HG03139 (cell line): ENCODE results near the gene C2CD2.

Experiments used
- ATAC-seq: cut with Tn5 transposase; IDR thresholded peaks from one replicate; pipeline ENCODE4 v1.9.1; 2021; ENCODE audit not compliant: unreplicated experiment

Gene C2CD2

DNA sequence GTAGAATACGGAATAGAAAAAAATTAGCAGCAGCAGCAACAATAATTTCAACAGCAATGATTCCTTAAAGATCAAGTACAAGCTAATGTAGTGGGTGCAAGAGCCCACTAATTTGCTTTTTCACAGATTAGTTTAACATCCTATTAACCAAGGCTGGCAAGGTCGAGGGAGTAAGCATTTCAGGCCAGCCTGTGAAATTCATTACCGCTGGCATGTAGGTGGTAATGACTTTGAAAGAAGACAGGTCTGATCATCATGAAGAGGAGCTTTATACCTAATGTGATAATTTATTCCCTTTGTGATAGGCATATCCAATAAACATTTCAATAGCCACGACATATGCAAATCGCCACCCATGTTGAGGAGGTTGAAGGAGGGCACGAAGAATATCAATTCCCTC lies 63.5 kb downstream of the C2CD2 start:
- ATAC-seq: no peak

DNA sequence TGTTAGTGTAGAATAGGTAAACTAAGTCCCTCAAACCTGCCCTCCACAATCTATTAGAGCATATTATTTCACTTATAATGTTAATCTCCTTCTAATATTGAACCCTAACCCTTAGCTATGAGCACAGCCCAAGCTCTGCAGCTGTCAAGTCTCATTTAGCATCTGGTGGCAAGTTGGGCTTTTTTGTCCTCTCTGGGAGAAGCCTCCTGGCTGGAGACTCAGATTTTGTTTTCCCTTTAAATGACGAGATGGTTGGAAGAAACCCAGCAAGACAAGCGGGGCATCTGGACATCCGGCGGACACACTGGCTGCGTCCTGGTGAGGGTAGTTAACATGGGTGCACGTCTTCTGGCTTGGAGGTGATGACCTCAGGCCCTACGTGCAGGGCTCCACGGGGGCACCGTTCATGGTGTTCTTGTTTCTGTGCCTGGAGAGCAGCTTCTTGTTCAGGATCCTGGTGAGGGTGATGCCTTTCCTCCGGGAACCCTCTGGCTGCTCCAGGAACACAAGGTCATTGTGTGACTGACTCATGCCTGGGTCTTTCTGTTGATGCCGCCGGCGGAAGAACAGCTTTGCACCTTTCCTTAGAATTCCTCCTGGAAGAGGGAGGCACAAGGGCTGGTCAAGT lies 65.0 kb downstream of the C2CD2 start:
- ATAC-seq: no peak

DNA sequence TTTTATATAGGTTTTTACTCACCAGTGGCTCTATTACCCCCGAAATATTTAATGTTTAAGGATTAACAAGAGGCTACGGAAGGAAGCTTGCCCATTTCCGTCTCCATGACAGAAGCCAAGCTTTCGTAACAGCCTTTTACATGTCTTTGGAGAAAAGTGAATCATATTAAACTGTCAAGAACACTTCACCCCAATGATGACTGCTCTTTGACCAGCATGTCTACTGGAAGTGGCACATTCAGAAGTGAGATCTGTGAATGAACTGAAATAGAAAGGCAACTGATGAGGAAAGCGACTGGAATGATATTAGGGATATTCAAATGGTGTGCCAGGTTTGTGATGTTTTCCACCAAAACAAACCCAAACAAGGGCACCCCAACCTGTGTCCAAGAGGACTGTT lies 66.2 kb downstream of the C2CD2 start:
- ATAC-seq: no peak

DNA sequence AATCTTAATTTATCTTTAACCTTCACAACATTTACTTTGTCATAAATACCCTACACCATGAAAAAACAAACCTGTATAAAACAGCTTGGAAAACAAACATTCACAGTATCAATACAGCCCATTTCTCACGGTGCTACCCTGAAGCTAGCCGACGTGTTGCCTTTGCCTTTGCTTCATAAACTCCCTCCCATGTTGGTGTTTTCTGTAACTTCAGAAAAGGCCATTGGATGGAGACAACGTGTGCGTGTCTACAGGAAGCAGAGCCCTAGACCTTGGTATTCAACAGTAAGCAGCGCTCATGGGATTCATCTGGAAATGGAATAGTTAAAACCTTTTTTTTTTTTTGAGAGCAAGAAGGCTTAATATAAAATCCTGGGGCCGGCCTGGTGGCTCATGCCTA lies 67.5 kb downstream of the C2CD2 start:
- ATAC-seq: no peak

DNA sequence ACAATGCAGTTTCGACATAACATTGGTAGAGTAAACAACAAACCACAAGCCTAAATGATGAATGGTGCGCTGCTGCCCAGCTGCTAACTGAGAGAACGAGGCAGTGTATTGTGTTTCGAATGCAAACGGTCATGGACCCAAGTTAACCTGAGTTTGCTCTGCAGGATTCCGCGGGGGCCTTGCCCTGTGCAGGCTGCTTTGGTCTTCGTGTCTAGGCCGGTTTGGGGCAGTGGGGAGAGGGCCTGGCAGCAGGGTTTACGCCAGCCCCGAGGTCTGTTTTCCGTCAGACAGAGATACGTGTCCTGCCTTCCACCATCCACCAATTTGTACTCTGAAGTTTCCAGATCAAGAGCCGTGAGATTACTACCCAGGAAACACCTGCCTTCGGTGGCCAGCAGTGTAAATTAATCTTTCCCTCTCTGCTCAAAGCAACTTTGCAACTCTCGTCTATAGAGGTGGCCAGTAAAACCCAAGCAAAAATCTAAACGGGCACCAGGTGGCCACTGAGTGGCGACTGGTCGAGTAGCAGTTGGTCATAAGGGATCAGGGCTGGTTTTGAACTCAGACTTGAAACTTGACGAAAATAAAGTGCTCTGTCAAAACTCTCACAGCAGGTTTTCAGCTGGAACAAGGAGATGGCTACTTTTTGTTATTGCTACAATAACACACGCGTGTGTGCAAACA lies 68.3 kb downstream of the C2CD2 start:
- no peak for ATAC-seq

DNA sequence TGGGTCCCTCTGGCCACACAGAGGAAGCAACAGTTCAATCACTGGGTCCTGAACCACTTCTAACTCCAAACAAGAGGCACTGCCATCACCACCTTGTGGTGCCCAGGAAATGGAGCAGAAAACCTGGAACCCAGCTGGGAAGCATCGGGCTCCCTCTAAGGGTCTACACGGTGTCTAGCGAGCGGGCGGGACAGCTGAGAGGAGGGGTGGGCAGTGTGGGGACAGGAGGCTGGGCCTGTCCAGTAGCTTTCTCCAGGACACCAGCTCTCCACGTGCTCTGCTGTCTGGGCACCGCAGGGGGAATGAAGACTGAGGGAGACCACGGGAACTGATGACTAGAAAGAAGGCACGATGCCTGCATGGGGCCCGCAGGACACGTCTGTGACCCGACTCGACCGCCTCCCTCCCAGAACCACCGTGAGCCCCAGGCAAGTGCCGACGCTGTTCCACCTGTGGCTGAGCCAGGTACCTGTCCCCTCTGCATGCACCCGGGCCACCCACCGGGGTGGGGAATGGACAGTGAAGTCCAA lies 69.3 kb downstream of the C2CD2 start:
- no peak for ATAC-seq

DNA sequence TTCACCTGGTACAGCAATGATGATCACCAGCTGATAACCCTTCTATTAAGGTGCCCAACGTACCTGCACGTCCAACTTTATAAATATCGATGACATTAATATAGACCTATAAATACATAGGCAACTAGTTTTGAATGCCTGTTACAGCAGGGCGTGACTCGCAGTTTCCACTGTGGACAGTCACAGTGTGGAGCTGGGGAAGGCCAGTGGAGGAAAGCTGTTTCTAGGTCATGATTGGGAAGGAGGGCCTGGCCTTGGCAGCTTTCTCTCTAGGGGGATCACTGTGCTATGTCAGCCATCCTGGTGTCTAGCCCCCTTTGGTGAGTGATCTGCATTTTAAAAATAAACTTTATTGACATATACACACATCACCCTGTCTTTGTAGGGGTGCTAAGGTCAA lies 70.2 kb downstream of the C2CD2 start:
- ATAC-seq: no peak

DNA sequence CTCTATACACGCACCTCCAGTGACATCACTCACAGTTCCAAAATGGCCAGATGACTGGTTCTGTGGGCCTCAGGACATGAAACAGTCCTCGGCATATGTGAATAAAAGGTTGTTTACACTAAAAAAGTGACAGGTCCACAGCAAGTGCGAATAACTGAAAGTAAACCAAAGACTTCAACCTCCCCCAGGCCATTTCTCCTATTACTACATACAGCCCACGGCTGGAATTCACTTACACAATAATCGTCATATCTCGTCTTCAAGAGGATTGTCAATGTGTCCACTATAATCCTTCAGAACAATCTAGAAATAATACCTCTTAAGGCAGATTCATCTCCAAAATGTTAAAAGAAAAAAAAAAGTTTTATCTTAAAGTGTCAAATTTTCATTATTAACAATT lies 72.8 kb downstream of the C2CD2 start:
- no peak for ATAC-seq

DNA sequence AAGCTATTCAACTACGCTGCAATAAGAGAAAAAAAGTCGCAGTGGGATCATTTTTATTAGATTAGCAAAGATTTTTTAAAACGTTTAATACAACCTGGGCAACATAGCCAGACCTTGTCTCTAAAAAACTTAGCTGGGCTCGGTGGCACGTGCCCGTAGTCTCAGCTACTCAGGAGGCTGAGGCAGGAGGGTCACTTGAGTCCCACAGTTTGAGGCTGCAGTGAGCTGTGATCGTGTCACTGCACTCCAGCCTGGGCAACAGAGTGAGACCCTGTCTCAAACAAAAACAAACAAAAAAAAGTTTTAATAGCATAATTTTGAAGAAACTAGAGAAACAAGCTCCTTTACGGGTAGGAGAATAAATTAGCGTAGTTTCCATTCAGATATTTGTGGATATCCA lies 73.7 kb downstream of the C2CD2 start:
- no peak for ATAC-seq

DNA sequence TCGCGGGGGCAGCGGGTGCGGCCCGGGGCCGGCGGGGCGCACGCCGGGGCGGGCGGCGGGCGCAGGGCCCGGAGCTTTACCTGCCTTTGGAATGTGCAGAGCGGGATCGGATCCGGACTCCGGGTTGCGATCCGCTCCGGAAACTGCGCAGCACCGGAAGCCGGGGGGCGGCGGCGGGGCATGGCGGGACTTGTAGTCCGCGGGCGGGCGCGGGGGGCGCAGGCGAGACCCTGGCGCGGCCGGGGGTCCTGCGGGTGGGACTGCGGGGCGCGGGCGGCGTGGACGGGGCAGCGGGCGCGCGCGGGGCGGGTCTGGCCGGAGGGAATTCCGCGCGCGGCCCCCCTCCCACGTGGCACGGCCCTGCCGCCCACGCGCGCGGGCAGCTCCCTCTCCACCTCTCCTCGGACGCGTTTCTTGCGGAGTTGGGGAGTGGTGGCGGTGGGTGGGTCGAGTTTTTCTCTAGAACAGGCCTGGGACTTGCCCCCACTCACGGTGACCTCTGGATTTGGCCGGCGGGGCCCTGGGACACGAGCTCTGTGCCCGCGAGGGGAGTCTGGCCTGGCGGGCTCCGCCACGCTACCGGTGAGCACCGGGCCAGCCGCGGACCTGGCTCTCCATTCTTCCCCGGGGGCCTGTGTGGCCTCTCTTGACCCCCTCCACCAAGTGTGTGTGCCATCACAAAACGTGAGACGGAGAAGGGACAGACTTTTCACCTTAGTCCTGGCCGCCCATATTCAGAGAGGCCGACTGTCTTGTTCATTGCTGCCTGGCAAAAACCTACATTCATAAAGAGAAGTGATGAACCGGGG lies 74.4 kb downstream of the C2CD2 start, which contains the start of gene PRDM15:
TSS of gene PRDM15 (minus strand) at position 155 of the 809 bp plus-strand sequence. CDS start 18,981 bp downstream, outside the sequence.
- ATAC-seq: peak; percentile 62

DNA sequence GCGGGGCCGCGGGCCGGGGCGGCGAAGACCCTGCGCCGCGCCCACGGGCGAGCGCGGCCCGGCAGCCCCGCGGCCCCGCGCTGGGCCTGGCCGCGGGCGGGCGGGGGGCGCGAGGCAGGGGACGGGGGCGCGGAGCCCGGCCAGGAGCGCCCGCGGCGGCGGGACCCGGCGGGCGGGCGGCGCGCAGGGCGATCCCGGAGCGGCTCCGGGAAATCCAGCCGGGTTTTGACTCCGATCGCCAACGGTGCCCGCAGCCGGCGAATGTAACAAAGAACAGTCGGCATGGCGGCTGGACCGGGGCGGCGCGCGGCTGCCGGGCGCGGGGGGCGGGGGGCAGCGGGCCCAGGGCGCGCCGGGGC lies 75.0 kb downstream of the C2CD2 start:
- ATAC-seq: peak; percentile 51

DNA sequence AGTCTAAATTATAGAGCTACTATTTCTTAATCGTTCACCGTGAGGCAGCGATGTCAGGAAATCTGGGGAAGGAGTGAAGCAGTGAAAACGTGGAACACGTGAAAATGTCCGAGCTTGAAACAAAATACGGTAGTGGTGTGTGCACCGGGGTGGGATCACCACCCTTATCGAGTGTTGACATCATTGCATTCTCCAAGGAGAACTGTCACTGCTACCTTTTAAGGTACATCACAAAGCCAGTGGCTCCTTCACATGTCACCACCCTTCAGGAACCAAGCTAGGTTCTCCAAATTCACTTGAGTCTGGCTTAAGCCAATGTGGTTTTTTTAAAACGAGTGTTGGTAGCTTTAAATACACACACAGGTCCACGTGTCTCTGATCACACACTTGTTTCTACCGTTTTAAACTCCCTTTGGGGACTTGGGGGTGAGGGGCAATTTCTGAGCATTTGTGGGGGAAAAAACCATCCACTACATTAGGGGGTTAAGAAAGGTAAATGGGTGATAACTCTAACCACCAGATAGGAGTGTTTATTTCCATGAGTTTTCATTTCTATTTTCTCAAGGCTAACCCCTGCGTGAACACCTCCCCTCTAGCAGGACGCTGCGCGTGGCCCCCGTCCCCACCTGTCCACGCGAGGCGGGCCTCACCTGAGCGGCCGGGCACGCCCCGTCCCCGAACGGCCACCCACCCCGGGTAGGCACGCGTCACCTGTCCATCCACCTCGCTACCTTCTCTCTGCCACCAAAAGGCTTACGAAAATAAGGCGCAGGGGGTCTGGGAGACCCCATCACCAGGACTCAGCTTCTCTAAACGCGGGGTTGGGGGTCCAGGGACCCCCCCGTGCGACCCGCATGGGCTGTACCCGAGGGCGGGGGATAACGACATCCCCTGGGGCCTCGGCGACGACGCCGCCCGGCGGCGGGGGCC lies 75.7 kb downstream of the C2CD2 start:
- peak; percentile 25 for ATAC-seq

DNA sequence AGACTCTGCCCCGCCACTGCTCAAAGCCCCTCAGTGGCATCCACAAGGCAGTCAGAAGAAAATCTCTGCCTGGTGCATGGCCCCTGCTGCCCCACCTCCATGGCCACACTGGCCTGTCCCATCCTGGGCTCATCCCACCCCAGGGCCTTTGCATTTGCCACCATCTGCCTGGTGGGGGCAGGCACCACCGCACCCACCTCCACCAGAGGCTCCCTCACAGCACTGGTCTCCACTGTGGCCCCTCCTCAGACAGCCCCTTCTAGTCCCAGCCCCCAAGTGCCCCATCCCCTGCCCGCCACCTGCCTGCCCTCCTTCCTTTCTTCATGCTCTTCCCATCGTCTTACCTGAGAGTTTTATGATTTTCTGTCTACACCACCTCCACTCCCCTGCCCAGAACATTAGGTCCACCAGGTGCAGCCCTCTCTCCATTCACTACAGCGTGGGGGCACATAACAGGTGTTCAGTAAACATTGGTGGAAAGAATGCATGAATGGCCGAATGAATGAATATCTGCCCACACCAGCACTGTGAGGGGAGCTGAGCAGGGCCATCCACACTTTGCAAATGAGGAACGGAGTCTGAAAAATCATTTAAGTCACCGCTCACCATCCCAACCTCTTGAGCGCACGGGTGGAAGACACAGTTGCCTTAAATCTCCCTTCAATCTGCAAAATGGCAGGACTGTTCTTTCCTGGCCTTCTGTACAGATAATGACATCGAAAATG lies 76.7 kb downstream of the C2CD2 start:
- ATAC-seq: no peak

DNA sequence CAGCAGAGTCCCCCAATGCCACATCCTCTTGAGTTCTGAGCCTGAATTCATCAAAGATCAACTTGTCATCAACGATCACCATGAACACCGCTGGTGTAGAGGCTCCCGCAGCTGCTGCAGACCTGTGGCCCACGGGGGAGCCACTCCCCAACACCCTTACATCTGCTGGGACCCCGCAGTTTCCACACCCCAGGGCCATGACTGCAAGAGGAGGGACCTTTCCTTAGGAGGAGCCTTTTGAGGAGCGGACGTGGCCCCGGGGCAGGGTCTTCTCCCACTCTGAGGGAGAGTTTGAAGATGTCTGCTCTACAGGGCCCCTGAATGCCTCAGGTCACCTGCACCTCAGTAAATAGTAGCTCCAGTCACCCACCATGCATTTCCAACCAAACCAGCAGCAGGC lies 77.4 kb downstream of the C2CD2 start:
- ATAC-seq: no peak

DNA sequence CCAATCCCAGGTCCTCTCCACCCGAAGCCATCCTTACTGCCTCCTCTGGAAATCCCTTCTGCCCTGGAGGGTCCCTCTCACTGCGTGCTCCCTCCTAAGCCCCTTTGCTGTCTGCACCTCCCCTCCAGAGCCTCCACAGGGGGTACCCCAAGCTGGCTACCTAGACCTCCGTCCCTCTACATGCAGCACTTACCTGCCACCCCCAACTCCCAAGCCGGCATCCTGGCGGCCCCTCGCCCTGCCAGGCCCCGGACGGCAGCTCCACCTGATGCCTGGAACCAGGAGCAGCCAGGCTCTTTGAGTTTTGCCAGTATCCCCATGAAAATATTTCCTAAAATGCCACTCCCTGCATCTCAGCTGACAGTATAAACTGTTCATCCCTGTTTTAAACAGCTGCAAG lies 78.7 kb downstream of the C2CD2 start:
- ATAC-seq: no peak

DNA sequence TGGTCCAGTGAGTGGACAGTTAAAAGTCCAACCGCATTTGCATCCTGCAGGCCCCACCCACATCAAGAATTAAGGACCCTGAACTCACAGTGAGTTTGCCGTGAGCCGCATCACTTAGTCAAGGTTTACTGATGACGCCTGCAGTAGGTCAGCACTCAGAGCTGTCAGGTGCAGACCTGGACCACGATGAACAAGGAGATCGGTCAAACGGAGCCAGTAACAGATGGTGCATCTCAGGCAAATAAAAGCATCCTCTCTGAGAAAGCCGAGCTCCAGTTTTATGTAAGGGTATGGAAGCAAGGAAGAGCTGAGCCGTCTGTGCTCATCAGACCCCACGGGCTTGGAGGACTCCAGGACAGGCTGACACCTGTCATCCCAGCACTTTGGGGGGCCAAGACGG lies 79.2 kb downstream of the C2CD2 start:
- ATAC-seq: no peak

DNA sequence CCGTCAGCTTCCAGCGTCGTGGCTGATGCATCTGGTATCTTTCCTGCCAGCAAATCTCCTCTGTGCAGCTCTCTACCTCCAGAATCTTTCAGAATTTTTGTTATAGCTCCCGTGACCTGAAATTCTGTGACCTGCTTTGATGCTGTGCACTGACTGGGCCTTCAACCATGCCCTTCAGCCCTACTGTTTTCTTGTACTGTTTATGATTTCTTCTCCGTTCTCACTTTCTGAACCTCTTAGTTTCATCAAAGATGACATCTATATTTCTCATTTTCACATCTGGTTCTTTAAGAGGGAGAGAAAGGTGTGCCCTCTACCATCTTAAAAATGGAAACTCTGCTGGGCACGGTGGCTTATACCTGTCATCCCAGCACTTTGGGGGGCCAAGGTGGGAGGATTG lies 80.4 kb downstream of the C2CD2 start:
- no peak for ATAC-seq

DNA sequence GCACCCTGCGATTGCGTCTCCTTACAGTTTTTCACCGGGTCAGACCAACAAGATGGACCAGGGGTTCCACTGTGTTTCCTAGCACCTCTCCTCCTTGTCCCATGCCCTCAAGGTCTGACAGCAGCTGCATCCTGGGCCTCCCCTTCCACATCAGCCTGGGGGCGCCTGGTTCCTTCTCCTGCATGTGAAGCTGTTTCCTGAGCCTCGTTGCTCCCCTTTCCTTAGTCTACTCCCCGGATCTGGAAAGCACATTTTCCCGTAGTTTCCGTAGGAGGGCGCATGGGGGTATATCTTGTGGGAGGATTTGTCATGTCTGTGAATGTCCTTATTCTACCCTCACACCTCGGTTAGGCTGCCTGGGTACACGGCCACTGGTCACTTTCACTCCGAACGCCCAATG lies 80.8 kb downstream of the C2CD2 start:
- no peak for ATAC-seq

DNA sequence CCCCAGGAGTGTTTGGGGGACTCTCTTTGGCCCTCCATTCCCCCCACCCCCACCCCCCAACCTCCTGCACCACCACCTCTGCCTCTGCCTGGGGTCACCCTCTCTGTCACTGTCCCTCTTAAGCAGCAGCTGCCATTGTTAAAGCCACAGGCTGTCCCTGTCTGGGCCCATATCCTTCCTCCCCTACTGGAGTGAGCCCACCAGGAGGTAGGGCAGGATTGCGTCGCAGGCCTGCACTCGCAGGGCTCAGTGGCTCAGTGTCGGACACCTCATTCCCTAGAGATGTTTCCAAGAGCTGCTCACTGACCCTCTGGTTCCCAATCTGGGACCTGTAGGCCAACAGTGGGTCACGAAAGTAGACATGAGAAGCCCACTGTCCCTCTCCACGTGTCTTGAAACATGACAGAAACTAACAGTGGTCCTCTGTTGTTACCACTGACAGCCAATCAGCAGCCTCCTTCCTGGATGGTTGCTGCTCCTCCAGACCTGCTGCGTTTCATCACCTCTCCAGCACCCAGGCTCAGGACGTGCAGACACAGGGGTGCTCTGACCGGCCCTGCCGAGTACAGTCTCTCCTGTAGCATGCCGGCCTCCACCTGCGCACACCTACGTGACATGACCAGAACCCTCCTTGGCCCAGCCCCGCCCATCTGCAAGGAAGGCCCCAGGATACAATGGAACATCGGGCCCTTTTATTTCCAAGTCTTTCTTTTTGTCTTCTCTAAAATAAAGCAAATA lies 82.4 kb downstream of the C2CD2 start:
- no peak for ATAC-seq
